CD4-positive, alpha-beta T cell treated with Interleukin-6 at 100 ng/mL for 8 hours (primary cell): Measurements from ENCODE around the gene GLI2.

Experiments
- DNase-seq: peaks from one replicate; pipeline ENCODE4 v3.0.0-alpha.2; 2020; ENCODE audit warnings: mixed read lengths, low spot score

The GLI2 gene

DNA sequence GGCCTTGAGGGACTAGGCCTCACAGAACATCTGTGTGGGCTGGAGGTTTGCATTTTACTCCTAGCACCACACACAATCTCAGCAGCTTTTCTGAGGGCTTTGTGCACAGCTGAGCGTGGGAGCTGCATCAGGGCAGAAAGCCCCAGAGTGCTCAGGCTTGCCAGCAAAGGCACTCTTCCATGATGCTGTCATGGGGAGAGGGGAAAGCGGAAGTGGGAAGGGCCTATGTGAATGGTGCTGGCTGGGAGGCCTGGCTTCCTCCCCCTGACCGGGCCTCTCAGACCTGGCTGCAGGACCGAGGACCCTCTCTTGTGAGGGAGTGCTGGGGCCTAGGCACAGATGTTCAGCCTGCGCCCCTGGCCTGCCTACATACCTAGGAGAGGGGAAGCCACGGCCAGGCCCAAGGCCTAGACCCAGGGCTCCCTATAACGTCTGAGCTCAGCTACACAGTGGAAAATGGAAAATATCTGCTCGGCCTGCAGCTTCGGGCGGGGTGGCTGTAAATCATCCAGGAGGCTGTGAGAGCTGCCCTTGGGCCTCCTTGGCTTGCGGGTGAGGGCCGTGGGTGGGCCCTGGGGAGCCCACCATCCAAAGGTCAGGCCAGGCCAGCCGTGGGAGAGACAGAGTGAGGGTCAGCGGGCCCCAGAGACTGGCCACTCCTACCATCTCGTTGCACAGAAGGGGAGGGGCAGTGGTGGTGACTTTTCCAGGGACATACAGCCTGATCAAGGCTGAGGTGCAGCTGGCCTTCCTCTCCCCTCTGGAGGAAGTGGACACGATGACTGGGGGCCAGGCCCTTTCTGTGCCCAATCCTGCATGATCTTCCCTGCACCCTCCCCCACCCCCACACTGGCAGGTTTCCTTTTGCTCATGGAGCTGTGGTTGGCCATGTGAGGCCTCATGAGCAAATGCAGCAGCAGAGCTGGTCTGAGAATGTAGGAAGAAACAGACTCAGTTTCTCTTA lies 22.8 kb downstream of the GLI2 start:
- no peak for DNase-seq

DNA sequence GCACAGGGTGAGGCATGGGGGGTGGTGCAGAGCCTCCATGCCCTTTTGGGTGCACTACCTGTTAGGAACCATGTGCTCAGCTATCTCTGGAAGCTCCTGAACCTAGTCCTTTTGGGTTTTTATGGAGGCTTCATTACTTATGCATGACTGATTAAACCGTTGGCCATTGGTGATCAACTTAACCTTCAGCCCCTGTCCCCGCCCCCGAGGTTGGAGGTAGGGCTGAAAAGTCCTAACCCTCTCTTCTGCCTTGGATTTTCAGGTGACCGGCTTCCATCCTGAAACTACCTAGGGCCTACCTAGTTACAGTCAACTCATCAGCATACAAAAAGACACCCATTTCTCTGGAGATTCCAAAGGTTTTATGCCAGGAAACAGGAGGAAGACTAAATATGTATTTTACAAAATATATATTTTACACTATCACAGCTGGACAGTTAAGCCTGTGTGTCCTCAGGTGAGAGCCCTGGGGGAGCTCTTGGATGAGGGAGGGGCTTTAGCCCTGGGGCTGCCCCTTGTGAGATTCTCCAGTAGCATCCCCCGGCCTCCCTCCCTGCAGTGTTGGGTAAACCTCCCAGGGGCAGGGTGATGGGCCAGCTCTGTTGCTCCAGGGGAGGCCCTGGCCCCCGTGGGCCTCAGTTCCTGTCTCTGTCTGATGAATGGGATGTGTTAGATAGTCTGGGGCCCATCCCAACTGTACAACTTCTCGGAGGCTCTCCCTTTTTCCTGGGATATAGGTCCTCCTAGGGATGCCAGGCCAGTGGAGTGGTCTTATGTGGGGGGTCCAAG lies 24.1 kb downstream of the GLI2 start:
- no peak for DNase-seq

DNA sequence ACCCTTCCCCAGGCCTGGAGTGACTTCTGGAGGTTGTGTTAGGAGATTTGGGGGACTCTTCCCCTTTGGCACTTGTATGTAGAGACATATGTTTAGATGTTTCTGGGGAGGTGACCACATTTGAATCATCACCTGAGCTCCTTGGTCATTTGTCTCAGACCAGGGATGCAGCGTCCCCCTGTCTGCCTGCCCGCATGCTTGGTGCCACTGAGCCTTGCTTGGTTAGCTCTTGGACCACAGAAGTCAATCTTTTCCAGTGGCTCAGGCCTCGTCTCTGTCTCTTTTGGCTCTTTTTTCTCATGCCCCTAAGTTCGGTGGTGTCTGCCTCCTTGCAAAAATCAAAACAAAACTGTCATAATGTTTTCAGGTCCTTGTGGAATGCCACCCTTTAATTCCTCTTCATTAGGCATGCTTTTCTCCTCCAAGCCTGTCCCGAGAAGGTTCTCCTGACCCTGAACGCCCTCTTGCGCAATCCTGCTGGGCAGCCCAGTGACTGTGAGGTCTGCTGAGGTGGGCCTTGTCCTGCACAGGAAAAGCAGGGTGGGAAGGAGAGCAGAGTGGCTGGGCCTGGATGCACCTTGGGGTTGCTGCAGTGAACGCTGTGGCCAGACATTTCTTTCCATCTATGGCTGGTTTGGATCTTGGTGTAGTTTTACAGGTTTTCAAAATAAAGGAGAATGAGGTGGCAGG lies 24.9 kb downstream of the GLI2 start:
- no peak for DNase-seq

DNA sequence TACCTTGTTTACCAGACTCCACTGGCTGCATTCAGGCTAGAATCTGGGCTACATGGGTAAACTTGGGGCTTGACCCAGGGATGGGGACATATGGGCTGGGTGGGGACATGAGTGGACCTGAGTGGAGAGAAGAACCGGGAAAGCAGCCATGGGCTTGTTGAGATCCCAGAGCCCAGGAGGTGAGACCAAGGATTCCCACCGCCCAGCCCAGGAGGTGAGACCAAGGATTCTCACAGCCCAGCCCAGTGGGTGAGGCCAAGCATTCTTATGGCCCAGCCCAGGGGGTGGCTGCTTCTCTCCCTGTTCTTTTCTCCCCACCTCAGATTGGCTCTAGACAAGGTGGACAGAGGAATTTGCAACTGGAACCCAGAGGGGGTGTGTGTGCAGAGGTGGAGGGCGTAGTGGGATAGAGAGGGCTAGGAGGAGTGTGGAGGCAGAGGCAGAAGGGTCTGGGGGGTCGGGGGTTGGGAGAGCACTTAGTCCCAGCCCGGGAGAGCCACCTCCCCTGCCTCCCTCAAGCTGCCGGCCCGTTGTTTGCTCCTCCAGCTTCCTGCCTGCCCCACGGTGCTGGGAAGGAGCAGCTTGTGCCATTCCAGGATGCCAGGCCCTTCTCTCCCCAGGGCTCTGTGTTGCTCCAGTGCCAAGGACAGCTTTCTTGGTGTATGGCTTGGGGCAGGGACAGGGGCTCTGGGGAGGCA lies 25.6 kb downstream of the GLI2 start:
- DNase-seq = no peak

DNA sequence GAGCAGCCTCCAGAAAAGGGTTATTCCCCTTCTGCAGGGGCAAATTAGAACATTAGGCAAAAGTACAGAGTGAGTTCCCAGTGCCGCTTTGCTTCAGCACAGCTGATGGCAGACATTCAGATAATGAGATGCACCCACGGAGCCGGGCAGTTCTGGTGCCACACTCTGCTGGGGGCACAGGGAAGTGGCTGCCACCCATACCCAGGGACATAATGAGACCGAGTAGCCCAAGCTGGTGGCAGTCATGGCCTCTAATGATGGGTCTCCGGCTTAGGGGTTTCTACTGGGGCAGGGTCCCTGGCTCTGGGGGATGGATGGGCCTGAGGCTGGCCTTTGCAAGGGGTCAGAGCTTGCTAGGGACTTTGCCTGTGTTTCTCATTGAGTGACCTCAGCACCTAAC lies 26.2 kb downstream of the GLI2 start:
- DNase-seq = no peak

DNA sequence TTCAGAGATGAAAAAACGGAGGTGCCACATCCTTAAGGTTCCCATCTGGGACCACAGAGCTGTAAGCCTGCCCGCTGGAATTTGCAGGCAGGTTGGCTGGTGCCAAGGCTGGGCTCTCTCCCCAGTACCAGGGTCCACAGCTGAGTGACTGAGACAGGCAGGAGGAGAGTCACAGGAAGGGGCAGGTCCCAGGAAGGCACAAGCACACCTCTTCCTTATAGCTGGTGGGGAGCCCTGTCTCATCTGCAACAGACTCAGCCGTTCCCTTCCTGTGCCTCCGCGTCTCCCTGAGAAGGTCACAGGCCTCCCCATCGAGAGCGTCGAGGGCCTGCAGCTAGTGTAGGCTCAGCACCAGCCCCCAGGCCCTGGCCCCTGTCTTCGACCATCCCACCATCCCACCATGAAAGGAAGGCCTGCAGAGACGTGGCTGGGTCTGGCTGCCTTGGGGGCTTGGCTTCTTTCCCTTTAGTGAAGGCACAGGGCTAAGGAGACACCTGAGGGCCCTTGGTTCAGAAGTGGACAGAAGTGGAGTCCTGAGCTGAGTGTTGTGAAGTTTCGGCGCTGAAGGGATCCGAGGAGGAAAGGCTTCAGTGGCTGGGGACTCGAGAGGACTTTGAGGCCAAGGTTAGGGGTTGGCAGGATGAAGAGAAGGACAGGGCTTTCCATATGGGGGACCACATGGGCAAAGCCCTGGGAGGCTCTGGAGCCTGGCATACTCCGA lies 26.8 kb downstream of the GLI2 start:
- no peak for DNase-seq

DNA sequence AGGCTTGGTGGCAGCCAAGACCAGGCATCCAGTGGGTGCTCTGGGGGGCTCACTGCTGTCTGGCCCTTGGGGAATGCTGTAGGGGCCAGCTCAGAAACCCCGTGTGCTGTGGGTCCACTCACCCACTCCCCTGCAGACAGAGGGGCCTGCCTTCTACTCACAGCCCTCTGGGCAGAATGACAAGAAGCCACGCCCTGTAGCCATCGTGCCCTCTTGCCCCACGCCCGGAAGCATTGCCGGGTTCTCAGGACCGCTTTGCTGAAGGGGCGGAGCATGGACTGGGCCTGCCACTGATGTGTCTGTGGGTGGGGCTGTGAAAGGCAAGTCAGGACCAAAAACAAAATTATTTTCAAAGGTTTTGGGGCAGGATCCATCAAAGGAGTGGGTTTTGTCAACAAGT lies 27.8 kb downstream of the GLI2 start:
- DNase-seq = no peak

DNA sequence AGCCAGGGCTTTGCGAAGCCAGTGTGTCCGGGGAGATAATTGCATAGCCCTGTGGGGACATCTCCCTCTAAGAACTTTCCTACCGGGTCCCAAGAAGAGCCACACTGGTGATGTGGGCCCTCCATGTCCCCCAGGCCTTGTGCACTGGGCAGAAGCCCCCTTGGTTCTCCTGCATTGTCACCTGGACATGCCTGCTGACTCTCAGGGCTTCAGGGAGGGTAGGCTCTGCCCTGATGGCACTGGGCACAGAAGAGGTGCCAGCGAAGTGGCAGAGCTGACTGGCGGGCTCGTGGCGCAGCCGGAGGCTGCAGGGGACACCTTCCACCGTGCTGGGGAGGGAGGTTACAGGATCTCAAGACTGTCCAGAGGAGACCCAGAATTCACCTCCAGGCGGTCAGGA lies 28.3 kb downstream of the GLI2 start:
- DNase-seq = no peak

DNA sequence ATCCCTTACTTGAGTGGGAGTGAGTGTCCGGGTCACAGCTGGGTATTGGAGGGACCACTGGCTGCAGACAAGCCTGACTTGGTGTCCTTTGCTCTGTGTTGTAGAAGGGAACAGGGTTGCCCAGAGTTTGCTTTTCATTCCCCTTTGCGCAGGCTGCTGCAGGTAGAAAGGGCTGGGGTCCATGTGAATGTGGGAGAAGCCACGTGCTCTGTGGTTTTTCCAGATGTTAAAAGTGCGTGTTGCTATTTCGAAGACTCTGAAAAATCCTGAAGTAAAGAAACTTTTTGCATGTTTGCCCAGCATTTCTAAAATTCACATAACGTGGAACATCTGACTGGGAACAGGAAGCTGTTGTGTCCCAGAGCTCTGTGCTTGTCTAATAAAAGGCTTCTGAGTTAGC lies 28.8 kb downstream of the GLI2 start:
- DNase-seq = no peak

DNA sequence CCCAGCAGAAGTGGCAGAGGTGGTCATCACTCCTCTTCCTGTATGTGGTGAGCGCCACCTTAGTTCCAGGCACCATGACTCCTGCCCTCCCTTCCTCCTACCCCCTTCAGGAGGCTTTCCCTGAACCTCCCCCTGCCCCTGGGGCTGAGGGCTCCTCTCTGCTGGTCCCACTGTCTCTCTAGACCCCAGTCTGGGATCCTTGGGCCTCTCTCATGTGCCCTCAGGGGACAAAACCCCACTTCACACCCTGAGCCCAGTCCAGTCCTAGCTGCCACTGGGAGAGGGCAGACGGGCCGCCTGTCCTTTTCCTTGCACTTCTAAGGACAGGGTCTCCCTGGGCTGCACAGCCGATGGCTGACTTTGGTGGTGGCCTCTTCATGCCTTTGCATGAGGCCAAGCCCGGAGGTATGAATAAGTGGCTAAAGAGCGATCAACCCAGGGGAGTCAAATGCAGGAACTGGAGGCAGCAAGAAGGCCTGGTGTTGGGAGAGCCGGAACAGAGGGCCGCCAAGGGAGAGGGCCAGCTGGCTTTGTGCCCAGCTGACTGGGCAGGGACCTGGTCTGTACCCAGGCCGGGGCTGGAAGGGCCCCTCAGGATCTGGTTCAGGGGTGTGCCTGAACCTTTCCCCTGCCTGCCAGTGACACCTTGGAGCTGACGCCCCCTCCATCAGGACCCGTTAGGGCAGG lies 29.5 kb downstream of the GLI2 start:
- DNase-seq = no peak

DNA sequence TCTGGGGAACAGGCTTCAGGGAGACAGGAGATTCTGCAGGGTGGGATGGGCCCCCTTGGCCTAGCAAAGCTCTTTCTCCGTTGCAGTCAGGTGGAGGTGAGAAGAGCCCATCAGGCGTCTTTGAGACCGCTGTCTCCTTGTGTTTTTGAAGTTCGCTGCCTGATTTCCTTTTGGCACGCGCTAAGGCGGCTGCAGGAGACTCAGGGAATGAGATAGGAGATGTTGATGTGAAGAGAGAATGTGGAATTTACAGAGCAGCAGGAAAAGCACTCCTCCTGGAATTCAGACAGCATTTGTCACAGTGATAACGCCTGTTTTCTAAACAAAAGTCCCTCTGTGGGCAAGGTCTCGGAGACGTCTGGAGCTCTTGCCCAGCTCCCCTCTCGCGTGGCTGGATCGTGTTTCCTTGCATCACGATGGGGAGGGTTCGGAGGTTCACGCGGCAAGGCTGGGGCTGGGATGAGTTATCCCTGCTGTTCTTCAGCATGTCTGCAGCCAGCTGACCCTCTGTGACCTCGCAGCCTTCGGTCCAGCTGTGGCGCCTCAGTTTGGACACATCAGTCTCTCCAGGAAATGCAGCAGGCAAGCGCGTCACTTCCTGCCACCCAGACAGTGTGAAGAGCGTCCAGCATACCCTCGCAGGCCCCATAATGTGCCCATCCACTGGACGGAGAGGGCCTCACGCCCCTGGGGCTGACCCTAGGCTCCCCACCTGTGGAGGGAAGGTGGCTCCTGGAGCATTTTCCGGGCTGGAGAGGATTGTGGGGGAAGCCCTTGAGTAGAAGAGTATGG lies 30.2 kb downstream of the GLI2 start:
- DNase-seq = no peak

DNA sequence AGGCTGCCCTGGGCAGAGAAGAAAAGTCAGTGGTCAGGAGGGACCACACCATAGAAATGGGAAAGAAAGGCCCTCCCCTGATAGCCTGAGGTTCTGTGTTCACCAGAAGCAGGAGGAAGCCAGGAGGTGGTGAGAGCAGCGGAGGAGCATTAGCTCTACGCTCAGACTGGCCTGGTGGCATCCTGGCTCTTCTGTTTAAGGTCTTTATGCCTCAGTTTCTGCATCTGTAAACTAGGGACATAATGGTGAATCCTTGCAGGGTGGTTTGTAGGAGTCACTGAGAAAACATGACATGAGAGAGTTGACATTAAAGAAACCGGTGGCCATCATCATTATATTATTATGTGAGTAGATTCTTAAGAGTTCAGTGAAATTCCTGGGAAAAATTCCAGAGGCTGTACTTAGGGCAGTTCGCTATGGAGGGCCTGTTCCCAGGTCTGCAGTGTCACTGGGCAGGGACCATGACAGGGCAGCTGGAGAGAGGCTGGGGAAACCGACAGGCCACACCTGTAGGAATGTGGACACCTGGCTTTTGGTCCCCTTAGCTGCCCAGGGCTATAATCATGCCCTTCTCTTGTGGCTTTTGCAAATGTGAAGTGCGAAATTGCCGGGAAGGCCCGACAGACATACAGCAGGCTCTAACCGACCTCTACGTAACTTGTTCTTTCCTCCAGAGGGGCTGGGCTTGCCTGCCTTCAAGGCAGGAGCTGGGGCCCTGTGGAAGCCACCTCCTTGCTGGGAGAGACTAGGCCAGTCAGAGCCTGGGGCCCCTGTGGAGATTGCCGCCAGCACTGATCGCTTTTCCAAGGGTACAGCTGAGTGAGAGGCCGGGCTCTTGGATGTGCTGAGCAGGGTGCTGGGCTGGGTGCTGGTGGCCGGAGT lies 31.0 kb downstream of the GLI2 start:
- no peak for DNase-seq

DNA sequence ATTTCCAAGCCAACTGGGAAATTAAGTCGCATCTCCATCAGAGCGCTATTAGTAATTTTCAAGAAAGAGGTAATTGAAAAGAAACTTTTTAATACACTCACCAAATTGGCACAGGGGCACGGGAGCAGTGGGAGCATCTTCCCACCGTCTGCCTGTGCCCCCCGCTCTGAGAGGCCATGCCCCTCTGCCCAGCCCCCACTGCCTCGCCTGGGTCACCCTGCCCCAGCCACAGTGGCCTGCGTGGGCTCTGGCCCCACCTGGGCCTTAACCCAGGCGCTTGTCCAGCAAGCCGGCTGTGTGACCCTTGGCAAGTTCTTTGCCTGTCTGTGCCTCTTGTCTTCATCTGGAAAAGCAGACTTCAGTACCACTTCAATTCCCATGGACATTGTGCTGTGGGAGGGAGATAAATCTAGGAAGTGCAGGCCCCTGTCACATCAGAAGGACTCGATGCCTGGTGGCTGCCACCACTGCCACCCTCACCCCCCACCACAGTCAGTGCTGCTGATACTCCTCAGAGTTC lies 31.9 kb downstream of the GLI2 start:
- DNase-seq = no peak

DNA sequence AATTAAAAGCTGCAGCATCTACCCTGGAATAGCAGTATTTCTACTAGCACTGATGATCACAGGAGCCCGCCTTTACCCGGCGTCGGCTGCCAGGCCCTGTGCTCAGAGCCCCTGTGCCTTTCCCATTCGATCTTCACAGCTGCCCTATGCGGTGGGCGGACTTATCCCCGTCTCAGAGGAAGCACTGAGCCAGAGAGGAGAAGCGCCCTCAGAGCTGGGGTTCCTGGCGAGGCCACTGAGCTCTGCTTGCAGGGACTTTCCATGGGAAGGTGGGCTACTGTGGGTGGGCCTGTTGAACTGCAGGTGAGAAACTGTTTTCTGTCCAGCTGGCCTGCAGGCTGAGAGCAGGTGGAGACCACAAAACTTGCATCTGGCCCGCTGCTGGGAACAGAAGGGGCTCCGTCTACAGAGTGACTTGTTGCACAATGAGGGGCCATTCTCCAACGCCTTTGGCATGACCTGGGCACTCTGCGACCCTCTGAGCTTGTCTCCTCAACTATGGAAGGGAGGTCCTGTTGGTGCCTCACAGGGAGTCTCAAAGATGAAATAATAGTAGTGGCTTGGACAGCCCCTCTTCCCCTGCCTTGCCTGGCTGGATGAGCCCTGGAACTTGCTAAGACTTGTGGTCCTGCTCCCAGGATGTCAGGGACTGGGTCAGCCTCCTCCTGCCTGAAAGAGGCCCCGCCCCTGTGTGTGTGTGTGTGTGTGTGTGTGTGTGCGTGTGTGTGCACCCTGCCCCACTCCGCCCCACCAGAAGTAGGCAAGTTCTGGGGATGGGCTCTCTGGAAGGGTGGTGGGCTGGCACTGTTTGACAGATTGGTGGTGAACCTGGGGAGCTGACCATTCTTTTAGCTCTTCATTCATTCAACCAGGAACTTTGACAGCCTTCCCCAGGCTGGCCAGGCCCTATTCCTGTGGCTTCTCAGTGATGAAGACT lies 32.7 kb downstream of the GLI2 start:
- DNase-seq = no peak

DNA sequence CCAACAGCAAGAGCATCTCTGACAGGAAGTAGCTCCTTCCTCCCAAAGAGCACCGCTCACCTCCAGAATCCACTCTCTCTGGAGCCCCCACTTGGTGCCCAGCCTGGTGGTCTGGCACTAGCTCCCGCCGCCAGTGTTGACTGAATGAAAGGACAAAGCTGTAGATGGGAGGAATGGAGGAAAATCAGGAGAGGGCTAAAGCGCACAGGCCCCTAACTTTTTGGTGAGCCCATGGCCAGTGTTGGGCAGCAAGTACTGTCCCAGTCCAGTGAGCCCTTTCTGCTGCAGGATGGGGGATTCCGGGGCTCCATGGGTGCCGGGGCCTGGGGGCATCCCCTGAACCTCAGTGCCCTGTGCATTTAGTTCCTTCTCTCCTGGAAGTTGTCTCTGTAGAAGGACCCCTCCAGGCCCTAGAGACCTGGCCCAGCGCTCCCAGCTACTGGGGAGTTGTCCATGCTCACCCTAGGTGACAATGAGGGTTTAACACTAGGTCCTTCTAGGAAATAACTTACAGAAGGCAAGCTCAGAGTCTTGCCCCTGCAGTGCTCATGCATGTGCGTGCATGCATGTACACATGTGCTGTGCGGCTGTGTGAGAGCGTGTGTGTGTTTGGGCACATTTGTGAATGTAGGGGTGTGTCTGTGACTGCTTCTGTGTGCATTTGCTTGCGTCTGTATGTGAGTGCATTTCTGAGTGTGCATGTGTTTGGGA lies 33.6 kb downstream of the GLI2 start:
- DNase-seq = no peak

DNA sequence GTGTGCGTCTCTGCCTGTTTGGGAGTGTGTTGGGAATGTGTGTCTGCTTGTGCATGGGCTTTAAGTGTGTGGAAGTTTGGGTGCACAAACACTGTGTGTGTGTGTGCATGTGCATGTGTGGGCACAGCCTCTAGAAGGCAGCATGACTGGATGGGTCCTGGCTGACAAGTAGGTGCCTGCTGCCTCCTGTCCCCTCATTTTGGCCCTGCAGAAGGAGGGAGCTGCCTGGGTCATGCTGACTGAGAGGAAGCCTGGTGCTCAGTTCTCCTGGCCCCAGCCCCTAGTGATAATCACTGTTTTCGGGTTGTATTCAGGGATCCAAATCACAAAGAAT lies 34.1 kb downstream of the GLI2 start:
- no peak for DNase-seq

DNA sequence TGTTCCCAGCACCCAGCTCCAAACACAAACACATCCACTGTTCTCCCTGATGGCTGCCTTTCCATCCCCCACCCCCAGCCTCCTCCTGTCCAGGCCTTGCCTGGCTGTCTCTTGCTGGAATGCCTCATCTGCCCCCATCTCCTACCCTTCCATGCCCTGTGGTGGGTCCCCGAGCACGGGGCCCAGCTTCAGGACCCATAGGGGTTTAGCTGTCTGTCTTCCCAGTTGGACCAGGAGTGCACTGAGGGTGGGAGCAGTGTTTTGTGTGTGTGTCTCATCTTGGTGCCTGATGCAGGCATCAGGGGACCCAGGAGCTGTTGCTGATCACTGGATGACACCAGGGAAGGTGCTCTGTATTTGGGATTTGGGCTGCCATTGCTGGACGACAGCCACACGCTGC lies 34.5 kb downstream of the GLI2 start:
- no peak for DNase-seq
